DND-41 (cell line): ENCODE data around the gene C16orf78.

Experiments used
- ATAC-seq: fragments of 200-7000 bp; cut with Tn5 transposase; 3 replicates; pipeline ENCODE4 v1.9.1; 2021; ENCODE audit warnings: low read depth; ENCODE audit not compliant: insufficient read depth
- DNase-seq: peaks from one replicate; pipeline ENCODE4 v3.0.0-alpha.2; 2020
- H2AFZ ChIP-seq: 2 replicates; pipeline ENCODE4 v1.6.0; 2012; ENCODE audit warnings: low read depth, low read length
- H3K27ac ChIP-seq: 2 replicates; pipeline ENCODE4 v1.5.1; 2012; ENCODE audit warnings: low read length, inconsistent platforms
- H3K27me3 ChIP-seq: fragments of 200-600 bp; sonication (generic); 2 replicates; pipeline ENCODE4 v1.6.0; 2012; ENCODE audit warnings: low read length, mild to moderate bottlenecking, inconsistent platforms; ENCODE audit not compliant: insufficient read depth, poor library complexity
- H3K36me3 ChIP-seq: 2 replicates; pipeline ENCODE4 v1.5.1; 2012; ENCODE audit warnings: low read length, inconsistent platforms; ENCODE audit not compliant: insufficient read depth
- H3K4me1 ChIP-seq: 2 replicates; pipeline ENCODE4 v1.5.1; 2012; ENCODE audit warnings: mild to moderate bottlenecking, low read length; ENCODE audit not compliant: insufficient read depth
- H3K4me2 ChIP-seq: 2 replicates; pipeline ENCODE4 v1.6.0; 2012; ENCODE audit warnings: mild to moderate bottlenecking, moderate library complexity, low read length, inconsistent platforms; ENCODE audit not compliant: insufficient read depth
- H3K4me3 ChIP-seq, 2 experiments: fragments of 200-600 bp in 1 of 2; shearing (Covaris generic) in 1 of 2; 2 replicates each; pipeline ENCODE4 v1.5.1; 2012 to 2016; ENCODE audit warnings: inconsistent platforms in 2 of 2, low read length in 2 of 2, mild to moderate bottlenecking in 2 of 2, low read depth in 1 of 2, moderate library complexity in 1 of 2
- H3K79me2 ChIP-seq: 2 replicates; pipeline ENCODE4 v1.6.0; 2012; ENCODE audit warnings: low read length, inconsistent platforms; ENCODE audit not compliant: insufficient read depth
- H3K9ac ChIP-seq: 2 replicates; pipeline ENCODE4 v1.6.0; 2012; ENCODE audit warnings: low read depth, mild to moderate bottlenecking, inconsistent platforms, low read length, moderate library complexity
- H3K9me3 ChIP-seq: 2 replicates; pipeline ENCODE4 v1.5.1; 2012; ENCODE audit warnings: low read length, moderate library complexity, mild to moderate bottlenecking, inconsistent platforms; ENCODE audit not compliant: insufficient read depth, severe bottlenecking
- H4K20me1 ChIP-seq: 2 replicates; pipeline ENCODE4 v1.6.0; 2012; ENCODE audit warnings: low read length; ENCODE audit not compliant: insufficient read depth
- CTCF ChIP-seq: IDR thresholded peaks from 2 replicates; pipeline ENCODE4 v1.5.1; 2012; ENCODE audit warnings: borderline replicate concordance, low read length, moderate library complexity, mild to moderate bottlenecking; ENCODE audit not compliant: poor library complexity, severe bottlenecking; ENCODE audit errors: extremely low read depth
- EZH2 ChIP-seq: IDR thresholded peaks from 3 replicates; pipeline ENCODE4 v1.6.1; 2012; ENCODE audit warnings: borderline replicate concordance, low read depth, mild to moderate bottlenecking, moderate library complexity, low read length, inconsistent platforms; ENCODE audit not compliant: severe bottlenecking

C16orf78 gene

GRCh38 chr16:49407873-49408550 lies 34.4 kb downstream of the C16orf78 start:
- peak overlapping the region; percentile 49; the same call in 1 of the 2 replicates for H2AFZ ChIP-seq
- no peaks in the 10 kb centered on the region for H3K9me3 ChIP-seq
- peak; percentile 80 for DNase-seq
- no peaks in the 10 kb centered on the region for H3K27me3 ChIP-seq
- no peak for TF ChIP-seq EZH2
- TF ChIP-seq CTCF: peak; percentile 97
- no peaks in the 10 kb centered on the region for H3K36me3 ChIP-seq
- peaks cover 7% of the 10 kb centered on the region for H3K4me1 ChIP-seq
- no peak overlapping the region for H3K4me3 ChIP-seq
- H3K4me2 ChIP-seq: no peak overlapping the region; the same call in 1 of the 2 replicates
- no peak overlapping the region for H3K9ac ChIP-seq
- H3K27ac ChIP-seq: no peak overlapping the region
- H4K20me1 ChIP-seq: no peaks in the 10 kb centered on the region
- peak; percentile 99 for ATAC-seq
- no peaks in the 10 kb centered on the region for H3K79me2 ChIP-seq

GRCh38 chr16:49409121-49409520 lies 35.5 kb downstream of the C16orf78 start:
- TF ChIP-seq CTCF: no peak
- TF ChIP-seq EZH2: no peak
- Histone ChIP-seq H4K20me1 (no peaks in the 10 kb centered on the region), H3K4me2 (no peak overlapping the region), H3K4me3 (no peak overlapping the region), H3K27ac (no peak overlapping the region), H3K79me2 (no peaks in the 10 kb centered on the region), H2AFZ (no peak overlapping the region), H3K9me3 (no peaks in the 10 kb centered on the region), H3K27me3 (no peaks in the 10 kb centered on the region), H3K36me3 (no peaks in the 10 kb centered on the region), H3K4me1 (peaks cover 7% of the 10 kb centered on the region), H3K9ac (no peak overlapping the region)
- ATAC-seq (no peak), DNase-seq (no peak)

- no peak overlapping the region for H2AFZ ChIP-seq
- ATAC-seq (no peak), DNase-seq (no peak)
- H4K20me1 ChIP-seq: no peaks in the 10 kb centered on the region
- H3K4me3 ChIP-seq: no peak overlapping the region
- no peaks in the 10 kb centered on the region for H3K79me2 ChIP-seq
- no peak overlapping the region for H3K9ac ChIP-seq
- H3K4me2 ChIP-seq: no peak overlapping the region
- H3K9me3 ChIP-seq: no peaks in the 10 kb centered on the region
- H3K4me1 ChIP-seq: peaks cover 7% of the 10 kb centered on the region
- TF ChIP-seq EZH2 (no peak), CTCF (no peak)
- H3K27me3 ChIP-seq: no peaks in the 10 kb centered on the region
- no peaks in the 10 kb centered on the region for H3K36me3 ChIP-seq
- H3K27ac ChIP-seq: no peak overlapping the region
These were observed 36.6 kb downstream of the C16orf78 start for GRCh38 chr16:49410226-49410625.
